ENCODE measurements around the gene NFASC. TPM values are rescaled to one million over a fixed set of nuclear protein-coding genes. Genes with fewer than 3 reads are reported as not detected.

NFASC gene
- total RNA-seq, 1 experiment from 2014 or later, result not detected

GRCh38 chr1:204935155-204935554 lies 64.5 kb downstream of the NFASC start:
- CTCF ChIA-PET, result no interaction called here
- no peaks in the 10 kb centered on the region for H3K27me3 Mint-ChIP-seq (ENCODE audit: unreplicated experiment)
- no peak overlapping the region for H3K27ac Mint-ChIP-seq (ENCODE audit: unreplicated experiment)
- no peaks in the 10 kb centered on the region for H3K4me1 Mint-ChIP-seq (ENCODE audit: low read depth, unreplicated experiment)
- no peak for DNase-seq
- TF ChIP-seq CTCF (IDR thresholded peaks at IDR 0.05; ENCODE audit: unreplicated experiment), result no peak
- no peaks in the 10 kb centered on the region for H3K36me3 Mint-ChIP-seq (ENCODE audit: insufficient read depth, unreplicated experiment)
- intact Hi-C loops (cut with micrococcal nuclease; ENCODE audit: unreplicated experiment), result no loop called here
- no peak overlapping the region for H3K4me3 Mint-ChIP-seq (ENCODE audit: low read depth, unreplicated experiment)
- H3K9me3 Mint-ChIP-seq (ENCODE audit: low read depth, unreplicated experiment), result no peaks in the 10 kb centered on the region
- no TSS peak for BruUV-seq (replicated peaks)

- Mint-ChIP-seq H3K9me3 (ENCODE audit: low read depth, unreplicated experiment) (no peaks in the 10 kb centered on the region), H3K27ac (ENCODE audit: unreplicated experiment) (no peak overlapping the region), H3K36me3 (ENCODE audit: insufficient read depth, unreplicated experiment) (no peaks in the 10 kb centered on the region), H3K27me3 (ENCODE audit: unreplicated experiment) (no peaks in the 10 kb centered on the region), H3K4me1 (ENCODE audit: low read depth, unreplicated experiment) (no peaks in the 10 kb centered on the region), H3K4me3 (ENCODE audit: low read depth, unreplicated experiment) (no peak overlapping the region)
- BruUV-seq (replicated peaks), result no TSS peak
- TF ChIP-seq CTCF (IDR thresholded peaks at IDR 0.05; ENCODE audit: unreplicated experiment), result no peak
- DNase-seq, result no peak
- CTCF ChIA-PET, result no interaction called here
- intact Hi-C loops (cut with micrococcal nuclease; ENCODE audit: unreplicated experiment), result no loop called here
Observed at GRCh38 chr1:204936765-204937164, 66.1 kb downstream of the NFASC start.

- no peak for DNase-seq
- no peaks in the 10 kb centered on the region for H3K27me3 Mint-ChIP-seq (ENCODE audit: unreplicated experiment)
- CTCF ChIA-PET, result no interaction called here
- no peak for TF ChIP-seq CTCF (IDR thresholded peaks at IDR 0.05; ENCODE audit: unreplicated experiment)
- H3K4me3 Mint-ChIP-seq (ENCODE audit: low read depth, unreplicated experiment), result no peak overlapping the region
- BruUV-seq (replicated peaks), result no TSS peak
- no peaks in the 10 kb centered on the region for H3K9me3 Mint-ChIP-seq (ENCODE audit: low read depth, unreplicated experiment)
- no peak overlapping the region for H3K27ac Mint-ChIP-seq (ENCODE audit: unreplicated experiment)
- H3K4me1 Mint-ChIP-seq (ENCODE audit: low read depth, unreplicated experiment), result no peaks in the 10 kb centered on the region
- no peaks in the 10 kb centered on the region for H3K36me3 Mint-ChIP-seq (ENCODE audit: insufficient read depth, unreplicated experiment)
- intact Hi-C loops (cut with micrococcal nuclease; ENCODE audit: unreplicated experiment), result no loop called here
Observed at GRCh38 chr1:204937901-204938300, 67.2 kb downstream of the NFASC start.

- CTCF ChIA-PET, result interaction anchor here (2.6 kb wide), 1 partner anchor 133 kb away, joined by 16 read pairs; no protein-coding TSS in a partner anchor
- no peaks in the 10 kb centered on the region for H3K9me3 Mint-ChIP-seq (ENCODE audit: low read depth, unreplicated experiment)
- H3K27ac Mint-ChIP-seq (ENCODE audit: unreplicated experiment), result no peak overlapping the region
- H3K27me3 Mint-ChIP-seq (ENCODE audit: unreplicated experiment), result no peaks in the 10 kb centered on the region
- H3K36me3 Mint-ChIP-seq (ENCODE audit: insufficient read depth, unreplicated experiment), result no peaks in the 10 kb centered on the region
- no peak for DNase-seq
- no peak overlapping the region for H3K4me3 Mint-ChIP-seq (ENCODE audit: low read depth, unreplicated experiment)
- intact Hi-C loops (cut with micrococcal nuclease; ENCODE audit: unreplicated experiment), result loop anchor here (5.0 kb wide), 1 partner anchor 113 kb away; no protein-coding TSS in a partner anchor
- BruUV-seq (replicated peaks), result no TSS peak
- TF ChIP-seq CTCF (IDR thresholded peaks at IDR 0.05; ENCODE audit: unreplicated experiment), result no peak
- H3K4me1 Mint-ChIP-seq (ENCODE audit: low read depth, unreplicated experiment), result no peaks in the 10 kb centered on the region
Observed at GRCh38 chr1:204940591-204940990, 69.9 kb downstream of the NFASC start.

Data from Calu3 (cell line).